Superior temporal gyrus (tissue), 1 donor: ENCODE data around the gene TNIP1.

Experiments used
- DNase-seq: peaks from one replicate; pipeline ENCODE4 v3.0.0-alpha.2; 2016; ENCODE audit errors: extremely low spot score

Gene TNIP1

GRCh38 chr5:151022511-151023018 lies 58.3 kb downstream of the TNIP1 start:
- DNase-seq: peak; percentile 32

- no peak for DNase-seq
Measured at GRCh38 chr5:151021746-151022145, 59.1 kb downstream of the TNIP1 start.

- peak; percentile 40 for DNase-seq
Measured at GRCh38 chr5:151020304-151021110, 60.3 kb downstream of the TNIP1 start, which contains the start of gene GPX3. Gene GPX3 (plus strand): TSS chr5:151020591. CDS start chr5:151020655, 64 bp downstream.

GRCh38 chr5:151019331-151019730 lies 61.5 kb downstream of the TNIP1 start:
- DNase-seq: no peak

GRCh38 chr5:151018846-151019245 lies 62.0 kb downstream of the TNIP1 start:
- no peak for DNase-seq

GRCh38 chr5:151017897-151018296 lies 62.9 kb downstream of the TNIP1 start:
- DNase-seq: no peak

GRCh38 chr5:151016700-151017099 lies 64.1 kb downstream of the TNIP1 start:
- no peak for DNase-seq

GRCh38 chr5:151015974-151016587 lies 64.8 kb downstream of the TNIP1 start:
- DNase-seq: no peak

- no peak for DNase-seq
Measured at GRCh38 chr5:151014680-151015343, 66.0 kb downstream of the TNIP1 start.

GRCh38 chr5:151012862-151013261 lies 68.0 kb downstream of the TNIP1 start:
- DNase-seq: no peak

GRCh38 chr5:151008906-151009305 lies 71.9 kb downstream of the TNIP1 start:
- DNase-seq: no peak

GRCh38 chr5:151008210-151008491 lies 72.7 kb downstream of the TNIP1 start:
- DNase-seq: no peak

- no peak for DNase-seq
Measured at GRCh38 chr5:151007430-151008209, 73.2 kb downstream of the TNIP1 start.

- no peak for DNase-seq
Measured at GRCh38 chr5:151006704-151007334, 74.0 kb downstream of the TNIP1 start.

- DNase-seq: no peak
Measured at GRCh38 chr5:151005950-151006576, 74.8 kb downstream of the TNIP1 start.

- no peak for DNase-seq
Measured at GRCh38 chr5:151005187-151005949, 75.5 kb downstream of the TNIP1 start.

- no peak for DNase-seq
Measured at GRCh38 chr5:151004499-151004898, 76.3 kb downstream of the TNIP1 start.

GRCh38 chr5:151003503-151003860 lies 77.4 kb downstream of the TNIP1 start:
- no peak for DNase-seq

- DNase-seq: no peak
Measured at GRCh38 chr5:151002681-151003502, 77.9 kb downstream of the TNIP1 start.
